VCaP (cell line): ENCODE measurements around the gene DDC.

Experiments used
- H3K27ac ChIP-seq: fragments of 450-650 bp; 2 replicates; pipeline ENCODE4 v1.5.1; 2017
- TF ChIP-seq, protein P1 (sequence below): fragments of 450-650 bp; conservative IDR thresholded peaks from 2 replicates; pipeline ENCODE4 v1.5.1; 2017; ENCODE audit warnings: mild to moderate bottlenecking, moderate library complexity

DDC gene

DNA sequence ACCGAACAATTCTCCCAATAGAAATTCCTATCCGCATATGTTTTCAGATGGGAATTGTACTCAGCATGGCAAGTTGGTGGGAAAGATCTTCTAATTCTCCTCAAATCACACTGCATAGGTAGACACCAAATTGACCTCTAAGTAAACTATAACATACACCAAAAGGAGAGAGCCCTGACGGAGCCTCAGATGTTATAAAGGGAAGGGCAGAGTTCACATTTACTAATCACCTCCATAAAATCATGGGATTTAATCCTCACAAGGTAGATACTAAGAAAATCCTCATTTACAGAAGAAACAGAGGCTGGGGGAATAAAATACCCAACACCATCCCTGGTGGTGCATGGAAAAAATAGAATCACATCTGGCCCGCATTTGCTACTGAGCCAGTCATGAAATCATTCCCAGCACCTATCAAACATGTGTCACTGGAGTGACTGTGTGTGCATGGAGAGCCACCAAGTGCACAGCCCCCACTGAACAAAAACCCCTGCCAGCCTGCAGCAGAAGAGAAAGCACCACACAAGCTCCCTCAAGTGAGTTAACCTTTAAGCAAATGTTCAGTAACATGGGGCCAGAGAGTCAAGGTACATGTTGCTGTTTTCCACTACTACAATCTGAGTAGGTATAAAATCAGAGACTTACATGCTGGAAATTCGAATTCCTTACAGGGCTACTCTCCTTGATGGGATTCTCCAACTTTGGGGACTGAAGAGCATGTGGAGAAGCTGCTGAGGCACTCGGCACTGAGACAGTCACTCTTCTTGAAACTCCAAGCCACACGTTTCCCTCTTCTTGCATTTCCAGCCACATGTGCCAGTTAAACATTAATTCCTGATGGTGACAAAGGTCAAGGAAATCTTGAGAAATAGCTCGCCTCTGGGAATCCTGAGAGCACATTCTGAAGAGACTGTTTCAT is at the start of gene DDC:
DDC (minus strand) TSS at position 766 of the 919 bp plus-strand sequence. CDS start 21,320 bp downstream, outside the sequence.
- no peak within 1 kb of the TSS for H3K27ac ChIP-seq
- TF ChIP-seq, protein P1, sequence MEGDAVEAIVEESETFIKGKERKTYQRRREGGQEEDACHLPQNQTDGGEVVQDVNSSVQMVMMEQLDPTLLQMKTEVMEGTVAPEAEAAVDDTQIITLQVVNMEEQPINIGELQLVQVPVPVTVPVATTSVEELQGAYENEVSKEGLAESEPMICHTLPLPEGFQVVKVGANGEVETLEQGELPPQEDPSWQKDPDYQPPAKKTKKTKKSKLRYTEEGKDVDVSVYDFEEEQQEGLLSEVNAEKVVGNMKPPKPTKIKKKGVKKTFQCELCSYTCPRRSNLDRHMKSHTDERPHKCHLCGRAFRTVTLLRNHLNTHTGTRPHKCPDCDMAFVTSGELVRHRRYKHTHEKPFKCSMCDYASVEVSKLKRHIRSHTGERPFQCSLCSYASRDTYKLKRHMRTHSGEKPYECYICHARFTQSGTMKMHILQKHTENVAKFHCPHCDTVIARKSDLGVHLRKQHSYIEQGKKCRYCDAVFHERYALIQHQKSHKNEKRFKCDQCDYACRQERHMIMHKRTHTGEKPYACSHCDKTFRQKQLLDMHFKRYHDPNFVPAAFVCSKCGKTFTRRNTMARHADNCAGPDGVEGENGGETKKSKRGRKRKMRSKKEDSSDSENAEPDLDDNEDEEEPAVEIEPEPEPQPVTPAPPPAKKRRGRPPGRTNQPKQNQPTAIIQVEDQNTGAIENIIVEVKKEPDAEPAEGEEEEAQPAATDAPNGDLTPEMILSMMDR = no peak

- TF ChIP-seq, protein P1 = no peak
These were observed 48.3 kb upstream of the DDC start for GRCh38 chr7:50613473-50613872.

DNA sequence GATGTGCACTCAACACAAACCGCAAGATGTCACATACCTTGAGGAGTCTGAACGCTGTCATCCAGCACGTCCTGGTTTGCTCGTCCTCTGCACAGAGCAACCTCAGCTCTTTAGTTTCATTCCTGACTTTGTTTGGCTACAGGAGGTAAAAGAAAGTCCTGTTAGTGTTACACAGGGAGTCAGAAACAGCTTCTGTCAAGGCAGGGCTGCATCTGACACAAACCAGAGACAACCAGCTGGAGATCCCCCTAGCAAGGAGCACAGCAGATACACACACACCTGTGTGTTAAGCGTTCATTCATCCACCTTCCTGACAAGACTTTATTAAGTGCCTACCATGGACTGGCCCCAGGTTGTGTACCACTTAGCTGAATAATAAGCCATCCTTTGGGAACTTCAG is 47.5 kb upstream of the DDC start:
- TF ChIP-seq, protein P1 = no peak
- H3K27ac ChIP-seq = no peak overlapping the region

More at GRCh38 chr7:50613473-50613872, 48.3 kb upstream of the DDC start:
- no peak overlapping the region for H3K27ac ChIP-seq

GRCh38 chr7:50610521-50611277 is 45.5 kb upstream of the DDC start:
- TF ChIP-seq, protein P1 = no peak
- no peak overlapping the region for H3K27ac ChIP-seq

DNA sequence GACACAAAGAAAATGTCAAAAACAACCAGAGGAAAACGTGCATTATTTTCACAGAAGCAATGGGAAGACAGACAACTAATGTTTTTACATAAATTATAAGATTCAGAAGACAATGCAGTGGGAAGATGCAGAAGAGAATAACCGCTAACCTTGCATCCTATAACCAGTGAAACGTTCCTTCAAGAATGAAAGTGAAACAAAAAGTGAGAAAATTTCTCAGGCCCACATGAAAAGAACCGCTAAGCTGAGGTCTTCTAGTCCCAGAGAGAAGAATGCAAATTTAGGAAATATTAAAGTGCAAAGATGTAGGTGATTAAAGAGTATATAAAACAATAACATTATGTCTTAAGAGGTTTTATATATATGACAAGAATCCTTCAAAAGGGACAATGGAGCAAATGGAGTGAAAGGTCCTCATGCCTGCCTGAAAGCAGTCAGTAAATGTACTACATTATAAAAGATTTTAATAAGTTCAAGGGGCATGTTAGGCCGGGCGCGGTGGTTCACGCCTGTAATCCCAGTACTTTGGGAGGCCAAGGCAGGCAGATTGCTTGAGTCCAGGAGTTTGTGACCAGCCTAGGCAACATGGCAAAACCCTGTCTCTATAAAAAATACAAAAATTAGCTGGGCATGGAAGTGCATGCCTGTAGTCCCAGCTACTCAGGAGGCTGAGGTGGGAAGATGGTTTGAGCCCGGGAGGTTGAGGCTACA is 43.1 kb upstream of the DDC start:
- TF ChIP-seq, protein P1 = no peak
- no peak overlapping the region for H3K27ac ChIP-seq

DNA sequence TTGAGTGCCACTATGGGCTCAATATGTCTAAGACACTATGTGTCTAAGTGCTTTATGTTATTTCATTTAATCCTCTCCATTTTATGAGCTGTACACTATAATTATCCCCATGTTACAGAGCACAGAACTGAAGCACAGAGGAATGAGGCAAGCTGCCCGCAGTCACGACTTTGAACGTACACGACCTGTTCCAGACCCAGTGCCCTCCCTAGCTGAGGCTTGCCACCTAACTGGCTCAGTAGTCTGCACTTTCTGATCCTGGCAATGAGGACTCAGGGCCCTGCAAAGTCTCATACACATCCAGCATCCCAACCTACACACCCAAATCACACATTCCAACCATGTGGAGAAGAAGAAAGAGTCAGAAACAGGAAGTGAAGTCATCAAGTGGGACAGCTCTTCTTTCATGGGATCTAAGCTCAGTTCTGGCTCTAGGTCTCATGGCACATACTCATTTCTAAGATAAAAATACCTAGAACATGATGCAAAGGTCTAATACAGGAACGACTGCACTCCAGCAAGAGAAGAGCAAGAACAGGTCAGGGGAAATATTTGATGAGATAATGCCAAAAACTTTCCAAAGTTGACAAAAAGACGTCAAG is 42.4 kb upstream of the DDC start:
- H3K27ac ChIP-seq = no peak overlapping the region
- TF ChIP-seq, protein P1 = no peak
